Measurements from ENCODE around the gene CRIP3. TPM values are rescaled to one million over a fixed set of nuclear protein-coding genes. Genes with fewer than 3 reads are reported as not detected.

CRIP3 gene
- total RNA-seq, 1 experiment from 2014 or later: 16.9 TPM

DNA sequence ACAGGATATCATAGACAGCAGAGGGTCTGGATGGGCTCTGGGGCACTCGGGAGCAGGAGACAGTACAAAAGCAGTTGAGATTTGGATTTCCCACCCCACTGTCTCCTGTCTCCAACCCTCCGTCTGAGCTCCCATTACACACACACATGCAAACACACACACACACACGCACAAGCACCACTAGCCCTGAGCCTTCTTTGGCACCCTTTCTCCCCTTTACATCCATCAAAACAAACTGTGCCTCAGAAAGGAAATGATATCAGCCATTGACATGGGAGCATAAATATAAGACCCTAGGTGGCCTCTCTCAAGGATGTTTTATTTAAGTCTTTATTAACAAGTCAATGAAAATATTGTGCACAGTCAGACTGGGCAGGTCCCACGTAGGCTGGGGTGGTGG lies 47.8 kb downstream of the CRIP3 start:
- Histone ChIP-seq H4K20me1 (ENCODE audit: control insufficient read depth, insufficient read depth, insufficient read length) (no peaks in the 10 kb centered on the region), H3K56ac (ENCODE audit: insufficient read length, low read depth, low read length) (no peak overlapping the region), H3K4me1 (ENCODE audit: insufficient read depth, low read length) (no peaks in the 10 kb centered on the region), H3K79me1 (ENCODE audit: insufficient read depth, low read depth, low read length, poor library complexity, severe bottlenecking) (no peaks in the 10 kb centered on the region), H4K91ac (ENCODE audit: insufficient read length, low read depth, low read length) (no peak overlapping the region), H3K27ac (ENCODE audit: insufficient read length, low read depth, low read length) (no peak overlapping the region), H3K18ac (ENCODE audit: insufficient read length, low read depth, low read length) (no peak overlapping the region), H3T11ph (ENCODE audit: low read length) (no peak overlapping the region), H3K4me2 (ENCODE audit: insufficient read depth, insufficient read length, low read length) (no peak overlapping the region), H4K5ac (ENCODE audit: insufficient read length, low read depth, low read length) (no peak overlapping the region), H3K23me2 (ENCODE audit: insufficient read length, low read depth, low read length, poor library complexity, severe bottlenecking) (no peaks in the 10 kb centered on the region), H2BK15ac (ENCODE audit: low read depth, low read length) (no peak overlapping the region), H2AFZ (ENCODE audit: low read length) (no peak overlapping the region), H3K23ac (ENCODE audit: insufficient read length, low read depth, low read length) (no peak overlapping the region), H2BK12ac (ENCODE audit: insufficient read length, low read depth, low read length) (no peak overlapping the region), H2AK5ac (ENCODE audit: insufficient read length, low read length) (no peak overlapping the region), H3K9me3 (ENCODE audit: control insufficient read depth, low read depth, low read length) (no peaks in the 10 kb centered on the region), H3K14ac (ENCODE audit: insufficient read depth, low read length) (no peak overlapping the region), H3K79me2 (ENCODE audit: insufficient read depth, low read length) (no peaks in the 10 kb centered on the region), H2BK5ac (ENCODE audit: insufficient read length, low read length) (no peak overlapping the region), H2BK120ac (ENCODE audit: low read depth, low read length, poor library complexity, severe bottlenecking) (no peak overlapping the region), H3K27me3 (ENCODE audit: insufficient read depth, low read length) (no peaks in the 10 kb centered on the region), H3K4ac (ENCODE audit: low read depth, low read length) (no peak overlapping the region), H2BK20ac (ENCODE audit: low read depth, low read length, poor library complexity, severe bottlenecking) (no peak overlapping the region), H4K8ac (replicated peaks; ENCODE audit: insufficient read length, low read depth, low read length) (no peak overlapping the region), H3K9ac (ENCODE audit: extremely low read depth, insufficient read length, low read length) (no peak overlapping the region)
- DNase-seq: no peak
- TF ChIP-seq CTCF (conservative IDR thresholded peaks at IDR 0.05): no peak
- Mint-ChIP-seq H3K27ac (no peak overlapping the region; a peak in 2 of 7 replicates), H3K4me3 (no peak overlapping the region), H3K27me3 (ENCODE audit: low read depth) (peaks cover under 1% of the 10 kb centered on the region; the same call in 1 of the 2 replicates), H3K36me3 (ENCODE audit: insufficient read depth in 1 of 3, low read depth in 3 of 3) (no peaks in the 10 kb centered on the region; a peak in 1 of 7 replicates), H3K4me1 (peaks cover 10 to 16% of the 10 kb centered on the region in 2 experiments), H3K9me3 (no peaks in the 10 kb centered on the region; a peak in 1 of 5 replicates)
- no CpG with 5 or more reads among the region's 4 CpGs for WGBS (ENCODE audit: extremely low coverage, insufficient read length, low lambda C conversion rate)

All from H9 (cell line).